COLO668 (cell line): ENCODE results near the gene GRIK4.
"Not testable (repeated sequence)": the region's sequence is repeated elsewhere in the genome, so short reads cannot be mapped to it uniquely, and the experiment has no call there.

Experiments used
- DNase-seq: peaks from one replicate; lab custom pipeline; 2025; ENCODE audit not compliant: unreplicated experiment; lab: John Stamatoyannopoulos, UW

GRIK4 gene

GRCh38 chr11:120720760-120721159, 209.2 kb downstream of the GRIK4 start:
- no peak for DNase-seq

- no peak for DNase-seq
Observed at GRCh38 chr11:120722524-120722923, 211.0 kb downstream of the GRIK4 start.

DNA sequence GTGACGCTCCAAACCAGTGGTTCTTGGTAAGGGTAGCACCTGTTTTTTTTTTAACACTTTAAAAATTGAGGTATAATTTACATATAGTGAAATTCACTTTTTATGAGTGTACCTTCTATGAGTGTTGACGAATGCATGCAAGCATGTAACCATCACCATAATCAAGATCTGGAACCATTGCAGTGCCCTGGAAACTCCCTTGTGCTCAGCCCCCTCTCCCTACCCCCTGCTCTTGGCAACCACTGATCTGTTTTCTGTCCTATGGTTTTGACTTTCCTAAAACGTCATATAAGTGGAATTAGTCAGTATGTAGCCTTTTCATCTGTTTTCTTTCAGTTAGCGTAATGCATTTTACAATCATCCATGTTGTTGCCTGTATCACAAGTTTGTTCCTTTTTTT, 212.2 kb downstream of the GRIK4 start:
- no peak for DNase-seq

DNA sequence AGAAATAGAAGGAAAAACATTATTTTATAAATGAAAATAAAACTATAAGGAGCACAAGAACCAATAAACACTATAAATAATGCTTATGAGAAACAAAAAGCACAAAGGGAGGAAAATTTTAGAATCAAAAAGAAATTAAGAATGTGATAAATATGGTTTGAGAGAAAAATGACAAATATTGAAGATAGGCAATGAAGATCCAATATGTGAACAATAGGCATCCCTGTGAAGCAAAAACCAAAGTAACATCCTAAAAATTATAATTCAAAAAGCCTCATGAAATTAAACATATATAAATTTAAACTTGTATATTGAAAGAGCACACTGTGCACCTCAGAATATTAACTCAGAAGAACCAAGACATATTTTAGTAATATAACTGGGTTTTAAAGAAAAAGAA, 216.2 kb downstream of the GRIK4 start:
- DNase-seq, result no peak

DNA sequence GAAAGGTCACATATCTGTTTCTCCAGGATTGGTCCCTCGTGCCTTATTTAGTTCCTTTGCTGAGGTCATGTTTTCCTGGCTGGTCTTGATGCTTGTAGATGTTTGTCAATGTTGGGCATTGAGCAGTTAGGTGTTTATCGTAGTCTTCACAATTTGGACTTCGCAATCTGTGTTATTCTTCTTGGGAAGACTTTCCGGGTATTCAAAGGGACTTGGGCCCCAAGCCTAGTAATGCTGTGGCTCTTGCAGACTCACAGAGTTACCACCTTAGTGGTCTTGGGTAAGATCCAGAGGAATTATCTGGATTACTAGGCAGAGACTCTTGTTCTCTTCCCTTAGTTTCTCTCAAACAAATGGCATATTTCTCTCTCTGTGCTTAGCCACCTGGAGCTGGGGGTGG, 223.5 kb downstream of the GRIK4 start:
- DNase-seq, result no peak

- no peak for DNase-seq
Observed at GRCh38 chr11:120738516-120739046, 227.0 kb downstream of the GRIK4 start.

DNA sequence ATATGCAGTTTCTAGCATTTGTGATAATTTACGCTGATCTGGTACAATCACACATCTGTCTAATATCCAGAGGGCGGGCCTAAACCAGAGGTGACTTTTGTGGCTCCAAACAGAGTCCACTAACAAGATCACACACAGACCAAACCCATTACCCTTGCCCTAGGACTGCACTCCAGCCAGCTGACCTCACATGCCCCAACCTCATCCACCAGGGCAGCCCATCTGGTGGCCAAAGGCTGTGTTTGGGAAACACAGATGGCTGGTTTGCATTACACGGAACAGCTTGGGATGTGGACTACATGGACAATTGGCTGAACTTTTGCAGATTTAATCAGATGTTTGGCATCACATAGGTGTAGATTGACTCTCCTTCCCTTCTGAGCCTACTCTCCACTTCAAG, 228.2 kb downstream of the GRIK4 start:
- DNase-seq, result no peak

GRCh38 chr11:120740380-120740779, 228.8 kb downstream of the GRIK4 start:
- DNase-seq, result no peak

GRCh38 chr11:120744016-120744994, 232.8 kb downstream of the GRIK4 start:
- no peak for DNase-seq

DNA sequence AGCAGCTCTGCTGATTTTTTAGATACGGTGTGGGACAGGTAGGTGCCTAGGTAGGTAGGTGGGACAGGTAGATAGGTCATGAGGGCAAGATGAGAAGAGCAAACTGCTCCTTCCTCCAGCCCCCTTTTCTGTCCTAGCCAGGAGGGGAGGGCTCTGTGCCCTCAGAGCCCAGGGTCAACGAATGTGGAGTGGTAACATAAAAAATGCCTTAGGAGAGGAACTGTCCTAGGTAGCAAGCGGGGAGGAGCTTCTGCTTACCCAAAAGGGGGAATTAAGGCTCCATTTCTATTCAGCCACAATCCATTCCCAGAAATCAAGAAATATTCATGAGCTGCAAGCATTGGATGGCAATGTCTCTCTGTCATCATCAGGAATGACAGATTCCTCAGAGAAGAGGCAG, 234.8 kb downstream of the GRIK4 start:
- no peak for DNase-seq

DNA sequence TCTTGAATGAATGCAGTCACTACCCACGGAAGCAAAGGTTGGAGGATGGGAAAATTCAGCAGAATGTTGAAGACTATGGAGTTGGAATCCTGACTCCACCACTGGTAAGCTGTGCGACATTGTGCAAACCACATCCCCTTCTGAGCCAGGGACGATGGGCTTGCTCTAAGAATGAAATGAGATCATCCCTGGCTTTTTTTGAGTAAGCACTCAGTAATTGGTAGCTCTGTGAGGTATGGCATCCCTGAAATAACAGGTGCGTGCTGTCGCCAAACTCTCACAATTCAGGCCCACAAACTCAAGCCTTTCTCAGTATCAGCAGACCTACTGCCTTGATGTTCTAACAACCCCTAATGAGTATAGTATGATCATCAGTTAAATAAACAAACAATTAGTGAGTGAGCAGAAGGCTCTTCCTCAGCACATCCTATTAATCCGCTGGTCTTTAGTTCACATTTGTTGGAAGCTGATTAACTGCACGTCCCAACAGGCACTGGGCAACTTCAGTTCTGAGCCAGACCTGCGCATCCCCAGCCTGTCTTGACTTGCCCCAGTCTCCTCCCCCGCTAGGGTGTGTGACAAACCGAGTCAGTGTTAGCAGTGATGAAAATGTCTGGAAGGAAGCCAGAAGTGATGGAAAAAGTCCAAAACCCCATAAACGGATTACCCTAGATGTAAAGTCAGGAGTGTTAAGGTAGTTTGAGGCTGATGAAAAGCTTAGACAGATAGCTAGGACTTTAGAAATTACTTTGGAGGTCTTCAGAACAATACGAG, 235.5 kb downstream of the GRIK4 start:
- no peak for DNase-seq

GRCh38 chr11:120747850-120748814, 236.6 kb downstream of the GRIK4 start:
- no peak for DNase-seq

GRCh38 chr11:120749395-120749794, 237.8 kb downstream of the GRIK4 start:
- DNase-seq, result no peak

DNA sequence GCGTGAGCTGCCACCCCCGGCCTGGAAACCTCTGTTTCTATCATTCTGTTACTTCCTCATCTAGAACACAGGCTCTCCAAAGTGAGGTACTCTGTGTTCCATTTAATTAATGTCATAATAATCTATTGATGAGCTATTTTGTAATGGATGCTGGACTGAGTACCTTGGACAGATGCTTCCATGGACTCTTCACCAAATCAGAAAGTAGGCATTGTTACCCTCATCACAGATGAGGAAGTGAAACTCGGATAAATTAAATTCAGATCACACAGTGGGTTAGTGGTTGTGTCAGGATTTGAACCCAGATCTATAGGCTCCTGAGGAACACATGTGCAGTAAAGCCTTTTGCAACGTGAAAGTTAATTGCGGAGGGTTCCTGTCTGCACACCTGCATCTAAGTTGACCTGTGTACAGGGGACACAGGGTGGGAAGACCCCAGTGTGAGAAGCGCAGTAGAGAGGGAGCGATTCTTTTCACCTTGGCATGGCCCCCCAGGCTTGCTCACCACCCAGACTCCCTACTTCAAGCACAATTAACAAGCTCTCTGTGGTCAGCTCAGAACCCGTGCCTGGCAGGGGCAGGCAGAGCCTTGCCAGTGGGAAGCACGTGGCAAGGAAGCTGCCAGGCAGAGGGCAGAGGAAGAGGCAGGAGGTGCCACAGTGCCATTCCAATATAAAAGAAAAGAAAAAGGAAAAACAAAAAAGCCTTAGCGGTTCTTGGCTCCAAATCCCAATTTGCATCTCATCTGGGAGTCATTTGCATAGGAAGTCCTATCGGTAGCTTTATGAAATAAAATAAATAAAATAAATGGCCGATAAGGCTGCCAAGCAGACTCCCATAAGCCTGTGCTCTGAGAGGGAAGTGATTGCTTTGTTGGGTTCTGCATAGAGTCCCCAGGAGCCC, 239.3 kb downstream of the GRIK4 start:
- no peak for DNase-seq

DNA sequence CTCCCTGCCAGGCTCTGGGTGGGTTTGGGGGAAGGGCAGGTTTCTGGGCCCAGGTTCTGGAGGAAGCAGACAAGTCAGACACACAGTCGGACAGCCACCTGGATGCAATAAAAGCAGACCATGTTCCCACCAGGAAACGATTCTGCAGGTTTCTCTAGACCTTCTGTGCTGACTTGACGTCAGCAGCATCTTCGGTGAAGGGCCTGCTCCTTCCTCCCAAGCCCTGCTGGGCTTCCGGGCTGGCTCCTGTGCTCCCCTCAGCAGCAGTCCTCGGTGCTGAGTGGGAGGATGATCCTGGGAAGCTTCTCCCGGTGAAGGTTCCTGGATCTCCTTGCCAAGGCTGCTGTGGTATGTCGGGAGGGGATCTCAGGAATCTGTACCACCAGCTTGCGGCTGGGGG, 240.0 kb downstream of the GRIK4 start:
- no peak for DNase-seq

DNA sequence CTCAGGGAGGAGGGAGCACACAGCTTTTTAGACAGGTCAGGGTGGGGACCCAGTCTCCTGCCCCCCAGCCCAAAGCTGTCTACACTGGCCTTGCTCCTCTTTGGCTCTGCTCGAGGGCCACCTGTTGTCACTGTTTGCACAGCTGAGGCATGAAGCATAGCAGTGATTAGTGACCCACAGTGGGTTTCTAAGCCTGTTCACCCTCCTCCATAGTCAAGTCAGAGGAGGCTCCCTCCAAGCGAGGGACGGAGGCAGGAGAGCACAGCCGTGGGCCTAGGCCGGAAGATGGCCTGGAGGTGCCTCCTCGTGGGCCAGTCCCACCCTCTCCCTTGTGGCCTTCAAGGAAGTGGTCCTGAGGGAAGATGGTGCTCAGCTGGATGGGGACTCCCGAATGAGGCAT, 241.1 kb downstream of the GRIK4 start:
- DNase-seq, result no peak

DNA sequence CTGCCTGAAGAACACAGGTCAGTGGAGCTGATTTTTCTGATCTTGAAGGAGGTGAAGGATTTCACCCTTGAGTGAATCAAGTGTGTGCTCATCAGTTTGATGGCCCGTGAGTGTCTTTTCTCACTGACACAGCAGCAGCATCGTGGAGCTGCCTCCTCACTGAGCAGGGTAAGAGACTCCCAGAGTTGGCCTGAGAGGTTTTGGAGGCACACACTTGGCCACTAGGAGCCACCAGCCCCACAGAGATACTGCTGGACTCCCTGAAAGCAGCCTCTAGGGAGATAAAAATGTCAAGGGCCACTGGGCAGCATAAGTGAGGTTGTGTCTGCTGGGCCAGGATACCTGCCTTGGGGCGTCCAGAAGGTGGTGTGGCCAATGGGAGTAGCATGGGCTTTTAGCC, 245.4 kb downstream of the GRIK4 start:
- no peak for DNase-seq

- no peak for DNase-seq
Observed at GRCh38 chr11:120759046-120759445, 247.5 kb downstream of the GRIK4 start.

DNA sequence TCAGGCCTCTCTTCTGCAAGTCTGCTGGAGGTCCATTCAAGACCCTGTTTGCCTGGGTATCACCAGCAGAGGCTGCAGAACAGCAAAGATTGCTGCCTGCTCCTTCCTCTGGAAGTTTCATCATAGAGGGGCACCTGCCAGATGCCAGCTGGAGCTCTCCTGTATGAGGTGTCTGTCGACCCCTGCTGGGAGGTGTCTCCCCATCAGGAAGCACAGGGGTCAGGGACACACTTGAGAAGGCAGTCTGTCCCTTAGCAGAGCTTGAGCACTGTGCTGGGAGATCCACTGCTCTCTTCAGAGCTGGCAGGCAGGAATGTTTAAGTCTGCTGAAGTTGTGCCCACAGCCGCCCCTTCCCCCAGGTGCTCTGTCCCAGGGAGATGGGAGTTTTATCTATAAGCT, 254.2 kb downstream of the GRIK4 start:
- DNase-seq, result not testable (repeated sequence)

GRCh38 chr11:120766318-120766717, 254.8 kb downstream of the GRIK4 start:
- no peak for DNase-seq
